Heart left ventricle (tissue), 16 donors: ENCODE data around the gene NCAPD2. TPM values are rescaled to one million over a fixed set of nuclear protein-coding genes. Genes with fewer than 3 reads are reported as not detected.

Experiments used
- ATAC-seq, 4 donors: fragments of 200-7000 bp; cut with Tn5 transposase; one replicate each; pipeline ENCODE4 v1.9.1; 2020 to 2022; ENCODE audit warnings: moderate library complexity in 4 of 4, mild to moderate bottlenecking in 3 of 4, moderate number of reproducible peaks in 1 of 4
- DNase-seq, 5 donors: peaks; one replicate each; pipeline ENCODE4 v3.0.0-alpha.2; 2020
- H3K27ac ChIP-seq, 12 donors: fragments of 200-600 bp; sonication (generic) in 4 of 12; one replicate each; pipeline versions ENCODE4 v1.5.0 to v1.8.0; 2016 to 2022; ENCODE audit warnings: mild to moderate bottlenecking in 2 of 12
- H3K27me3 ChIP-seq, 9 donors: fragments of 200-600 bp; sonication (generic) in 2 of 9; one replicate each; pipeline versions ENCODE4 v1.5.1 to v1.8.0; 2016 to 2022; ENCODE audit warnings: mild to moderate bottlenecking in 3 of 9
- H3K36me3 ChIP-seq, 9 donors: fragments of 200-600 bp; sonication (generic) in 2 of 9; one replicate each; pipeline versions ENCODE4 v1.5.0 to v1.8.0; 2018 to 2022; ENCODE audit warnings: mild to moderate bottlenecking in 2 of 9
- H3K4me1 ChIP-seq, 12 donors: fragments of 200-600 bp; sonication (generic) in 4 of 12; one replicate each; pipeline versions ENCODE4 v1.5.0 to v1.8.0; 2016 to 2022; ENCODE audit warnings: mild to moderate bottlenecking in 3 of 12
- H3K4me3 ChIP-seq, 12 donors: fragments of 200-600 bp; sonication (generic) in 4 of 12; one replicate each; pipeline versions ENCODE4 v1.5.0 to v1.8.0; 2017 to 2022; ENCODE audit warnings: mild to moderate bottlenecking in 9 of 12, moderate library complexity in 4 of 12
- H3K9me3 ChIP-seq, 12 donors: fragments of 200-600 bp; sonication (generic) in 4 of 12; one replicate each; pipeline versions ENCODE4 v1.5.0 to v1.8.0; 2016 to 2022; ENCODE audit warnings: mild to moderate bottlenecking in 1 of 12
- CTCF ChIP-seq, 12 donors: fragments of 200-600 bp; sonication (generic) in 4 of 12; IDR thresholded peaks; one replicate each; pipeline versions ENCODE4 v1.5.0 to v1.8.0; 2018 to 2022; ENCODE audit warnings: antibody characterized with exemption in 12 of 12, mild to moderate bottlenecking in 5 of 12
- POLR2A ChIP-seq, 2 donors: fragments of 450-650 bp; IDR thresholded peaks; one replicate each; pipeline ENCODE4 v1.6.1; 2017; ENCODE audit warnings: antibody characterized with exemption in 2 of 2, mild to moderate bottlenecking in 2 of 2, moderate library complexity in 2 of 2
- WGBS, 4 donors: extraction: QIAGEN DNeasy Blood & Tissue Kit in 2 of 4; methylation state at CpG; one replicate each; pipeline versions ENCODE4 v1.1.5 to v1.1.7; 2013 to 2018; 5-methylcytosine and 5-hydroxymethylcytosine counted together
- intact Hi-C, 10 donors: fragments of 100-400 bp; cut with DNase I; formaldehyde crosslinking; loops; one replicate each; pipeline versions ENCODE4 v1.11.1 to v1.14.2; 2022
- polyA plus RNA-seq, 2 donors: library from polyadenylated mRNA; stranded (reverse); fragments of 200-250 nt; gene quantifications; one replicate each; pipeline ENCODE4 v1.2.3, GENCODE V29; 2013
- total RNA-seq, 9 donors: library from RNA; depleted of rRNA in 2 of 9; stranded (reverse); fragments of >200 nt in 2 of 9; fragmentation: NEBNext Ultra II Directional in 3 of 9; extraction: Animal tissue kit (Norgen Biotek cat#: 25700) in 3 of 9; gene quantifications; one replicate each; pipeline versions ENCODE4 v1.1.0 to v1.2.4, GENCODE V29; 2016 to 2023
- donor health status: ischemic (EF 13 %, LVEDD 7.1; RV severe dilation, severe dysfunction).
- donor health status: healthy with polysubstance abuse.
- donor health status: DM: no; HTN: yes; CAD: no.
- donor health status: DM: no; HTN: no; CAD: no.
- donor health status: ischemic (EF 25% LVEDD 6.9; RV normal size, moderate dysfunction).
- donor health status: ischemic (EF 25% LVEDD 5.7; RV mildly dilated, moderate dysfunction).
- donor health status: healthy.
- donor health status: DM: yes; HTN: yes; CAD: no.
- donor health status: ischemic (EF 35%, LVEDD 5.7; RV mildly dilated, moderate dysfunction).
- donor health status: nonischemic (EF 11% LVEDD 7.7; RV severe dilation, severe dysfunction).
- donor health status: DM: yes; HTN: yes; CAD: no.
- donor health status: PGD.
- donor health status: ischemic (EF 29% LVEDD 5.4; RV normal size, mild dysfunction).
- donor health status: nonischemic (EF 23%, LVEDD 6.1; RV moderate dilation, normal function).

The NCAPD2 gene
- total and polyA plus RNA-seq, 11 donors: 3.3 to 22.4 (median 11.3) TPM

DNA sequence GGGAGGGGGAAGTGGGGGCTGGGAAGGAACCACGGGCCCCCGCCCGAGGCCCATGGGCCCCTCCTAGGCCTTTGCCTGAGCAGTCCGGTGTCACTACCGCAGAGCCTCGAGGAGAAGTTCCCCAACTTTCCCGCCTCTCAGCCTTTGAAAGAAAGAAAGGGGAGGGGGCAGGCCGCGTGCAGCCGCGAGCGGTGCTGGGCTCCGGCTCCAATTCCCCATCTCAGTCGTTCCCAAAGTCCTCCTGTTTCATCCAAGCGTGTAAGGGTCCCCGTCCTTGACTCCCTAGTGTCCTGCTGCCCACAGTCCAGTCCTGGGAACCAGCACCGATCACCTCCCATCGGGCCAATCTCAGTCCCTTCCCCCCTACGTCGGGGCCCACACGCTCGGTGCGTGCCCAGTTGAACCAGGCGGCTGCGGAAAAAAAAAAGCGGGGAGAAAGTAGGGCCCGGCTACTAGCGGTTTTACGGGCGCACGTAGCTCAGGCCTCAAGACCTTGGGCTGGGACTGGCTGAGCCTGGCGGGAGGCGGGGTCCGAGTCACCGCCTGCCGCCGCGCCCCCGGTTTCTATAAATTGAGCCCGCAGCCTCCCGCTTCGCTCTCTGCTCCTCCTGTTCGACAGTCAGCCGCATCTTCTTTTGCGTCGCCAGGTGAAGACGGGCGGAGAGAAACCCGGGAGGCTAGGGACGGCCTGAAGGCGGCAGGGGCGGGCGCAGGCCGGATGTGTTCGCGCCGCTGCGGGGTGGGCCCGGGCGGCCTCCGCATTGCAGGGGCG is 40.2 kb downstream of the NCAPD2 start, which contains the start of gene GAPDH:
Gene GAPDH, plus strand, starts transcription at position 595 of the 772 bp plus-strand sequence. CDS start 316 bp downstream, outside the sequence.
- H3K27ac ChIP-seq: peak within 1 kb of the TSS; percentile 90 to 100 (median 96)
- WGBS, 4 donors: 0 to 1% (median 1%) methylated on average over 50 to 62 of the region's 62 CpGs
- peak within 1 kb of the TSS; percentile 64 to 100 (median 90) for H3K4me3 ChIP-seq
- H3K4me1 ChIP-seq: peaks cover 0 to 57% (median 45%) of the 10 kb centered on the region in 12 donors
- H3K27me3 ChIP-seq: no peaks in the 10 kb centered on the region
- no peak for TF ChIP-seq CTCF (IDR thresholded peaks at IDR 0.05)
- TF ChIP-seq POLR2A (IDR thresholded peaks at IDR 0.05): peak in 1 of 2 donors; percentile 94
- peaks cover 0 to 64% (median 54%) of the 10 kb centered on the region in 9 donors for H3K36me3 ChIP-seq
- DNase-seq: peak; percentile 95 to 97 (median 95)
- no peaks in the 10 kb centered on the region for H3K9me3 ChIP-seq
- intact Hi-C loops: loop anchor here in 9 of 10 donors (1.0 to 10.0 kb wide), 11 partner anchors 19 to 199 kb away; partner anchors contain the start of genes MRPL51 (in 8 of the 9), NCAPD2 (in 5 of the 9) and VAMP1 (in 2 of the 9)
- ATAC-seq: peak; percentile 74 to 83 (median 78)

DNA sequence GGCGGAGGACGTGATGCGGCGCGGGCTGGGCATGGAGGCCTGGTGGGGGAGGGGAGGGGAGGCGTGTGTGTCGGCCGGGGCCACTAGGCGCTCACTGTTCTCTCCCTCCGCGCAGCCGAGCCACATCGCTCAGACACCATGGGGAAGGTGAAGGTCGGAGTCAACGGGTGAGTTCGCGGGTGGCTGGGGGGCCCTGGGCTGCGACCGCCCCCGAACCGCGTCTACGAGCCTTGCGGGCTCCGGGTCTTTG is 40.7 kb downstream of the NCAPD2 start:
- TF ChIP-seq POLR2A (IDR thresholded peaks at IDR 0.05) (no peak), CTCF (IDR thresholded peaks at IDR 0.05) (no peak)
- peaks cover 0 to 61% (median 46%) of the 10 kb centered on the region in 12 donors for H3K4me1 ChIP-seq
- DNase-seq (no peak), ATAC-seq (peak in 3 of 4 donors; percentile 21 to 44 (median 38))
- intact Hi-C loops: loop anchor here in 9 of 10 donors (1.0 to 10.0 kb wide), 9 partner anchors 18 to 200 kb away; partner anchors contain the start of genes MRPL51 (in 6 of the 9), NCAPD2 (in 5 of the 9) and VAMP1 (in 1 of the 9)
- H3K9me3 ChIP-seq: no peaks in the 10 kb centered on the region
- H3K4me3 ChIP-seq: peak overlapping the region; percentile 64 to 100 (median 90)
- H3K36me3 ChIP-seq: peaks cover 0 to 64% (median 54%) of the 10 kb centered on the region in 9 donors
- H3K27me3 ChIP-seq: no peaks in the 10 kb centered on the region
- 0 to 1% (median 0%) methylated on average over 5 to 25 of the region's 25 CpGs for WGBS, 4 donors
- H3K27ac ChIP-seq: peak overlapping the region; percentile 90 to 100 (median 96)

DNA sequence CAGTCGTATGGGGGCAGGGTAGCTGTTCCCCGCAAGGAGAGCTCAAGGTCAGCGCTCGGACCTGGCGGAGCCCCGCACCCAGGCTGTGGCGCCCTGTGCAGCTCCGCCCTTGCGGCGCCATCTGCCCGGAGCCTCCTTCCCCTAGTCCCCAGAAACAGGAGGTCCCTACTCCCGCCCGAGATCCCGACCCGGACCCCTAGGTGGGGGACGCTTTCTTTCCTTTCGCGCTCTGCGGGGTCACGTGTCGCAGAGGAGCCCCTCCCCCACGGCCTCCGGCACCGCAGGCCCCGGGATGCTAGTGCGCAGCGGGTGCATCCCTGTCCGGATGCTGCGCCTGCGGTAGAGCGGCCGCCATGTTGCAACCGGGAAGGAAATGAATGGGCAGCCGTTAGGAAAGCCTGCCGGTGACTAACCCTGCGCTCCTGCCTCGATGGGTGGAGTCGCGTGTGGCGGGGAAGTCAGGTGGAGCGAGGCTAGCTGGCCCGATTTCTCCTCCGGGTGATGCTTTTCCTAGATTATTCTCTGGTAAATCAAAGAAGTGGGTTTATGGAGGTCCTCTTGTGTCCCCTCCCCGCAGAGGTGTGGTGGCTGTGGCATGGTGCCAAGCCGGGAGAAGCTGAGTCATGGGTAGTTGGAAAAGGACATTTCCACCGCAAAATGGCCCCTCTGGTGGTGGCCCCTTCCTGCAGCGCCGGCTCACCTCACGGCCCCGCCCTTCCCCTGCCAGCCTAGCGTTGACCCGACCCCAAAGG is 41.2 kb downstream of the NCAPD2 start:
- no peaks in the 10 kb centered on the region for H3K27me3 ChIP-seq
- peak; percentile 73 to 89 (median 81) for DNase-seq
- intact Hi-C loops: loop anchor here (1.0 to 10.0 kb wide), 12 partner anchors 18 to 200 kb away; partner anchors contain the start of genes MRPL51 (in 6 of the 10), NCAPD2 (in 5 of the 10) and VAMP1 (in 3 of the 10)
- peaks cover 0 to 64% (median 54%) of the 10 kb centered on the region in 9 donors for H3K36me3 ChIP-seq
- ATAC-seq: peak in 3 of 4 donors; percentile 7 to 29 (median 21)
- H3K27ac ChIP-seq: peak overlapping the region; percentile 90 to 100 (median 96)
- TF ChIP-seq POLR2A (IDR thresholded peaks at IDR 0.05): no peak
- peak in 1 of 12 donors; percentile 6 for TF ChIP-seq CTCF (IDR thresholded peaks at IDR 0.05)
- peak overlapping the region; percentile 64 to 100 (median 90) for H3K4me3 ChIP-seq
- WGBS, 4 donors: 0% methylated on average over 37 to 52 of the region's 52 CpGs
- no peaks in the 10 kb centered on the region for H3K9me3 ChIP-seq
- H3K4me1 ChIP-seq: peaks cover 0 to 66% (median 49%) of the 10 kb centered on the region in 12 donors
